GM23338 (cell line): ENCODE data around the gene ODAM.
"Not testable (repeated sequence)": the region's sequence is repeated elsewhere in the genome, so short reads cannot be mapped to it uniquely, and the experiment has no call there.

ENCODE experiments used
- CREB1 ChIP-seq: fragments of 250-450 bp; sonication (Bioruptor Pico); IDR thresholded peaks from 2 replicates; pipeline ENCODE4 v1.5.0; 2020; ENCODE audit warnings: low read depth, mild to moderate bottlenecking, moderate library complexity
- CTCF ChIP-seq, 2 experiments: fragments of 200-600 bp in 1 of 2; sonication (generic) in 1 of 2; conservative IDR thresholded peaks; 2 replicates each; pipeline versions ENCODE4 v1.5.1 to v1.6.1; 2016 to 2017; ENCODE audit warnings: antibody characterized with exemption in 2 of 2, low read depth in 2 of 2, mild to moderate bottlenecking in 2 of 2, moderate library complexity in 1 of 2
- EZH2 ChIP-seq: fragments of 200-600 bp; sonication (generic); IDR thresholded peaks from one replicate; pipeline ENCODE4 v1.8.0; 2017; ENCODE audit warnings: antibody characterized with exemption, mild to moderate bottlenecking, low read depth; ENCODE audit not compliant: unreplicated experiment

- not testable (repeated sequence) for TF ChIP-seq CTCF (conservative IDR thresholded peaks at IDR 0.05; ENCODE audit: low read depth in 2 of 2); EZH2; CREB1 (CRISPR knock-in tag)
These were observed 17.2 kb downstream of the ODAM start for GRCh38 chr4:70212752-70213151.
